ENCODE results near the gene TRIM24. TPM values are rescaled to one million over a fixed set of nuclear protein-coding genes. Genes with fewer than 3 reads are reported as not detected.

TRIM24 gene
- total RNA-seq, 2 donors from 2014 or later = 14.5 to 19.1 TPM

- Histone ChIP-seq H3K36me3 (no peaks in the 10 kb centered on the region), H3K4me1 (no peaks in the 10 kb centered on the region), H3K9me3 (no peaks in the 10 kb centered on the region), H3K9ac (ENCODE audit: low read depth in 2 of 2, low read length in 2 of 2) (no peak overlapping the region), H3K27me3 (no peaks in the 10 kb centered on the region), H3K27ac (no peak overlapping the region), H3K4me3 (no peak overlapping the region)
- intact Hi-C loops (cut with DNase I) = no loop called here
- no peak for DNase-seq
- TF ChIP-seq CTCF (IDR thresholded peaks at IDR 0.05) = no peak
Observed at GRCh38 chr7:138546829-138547228, 86.8 kb downstream of the TRIM24 start.

- Histone ChIP-seq H3K36me3 (peaks cover 5% of the 10 kb centered on the region), H3K27me3 (no peaks in the 10 kb centered on the region), H3K27ac (no peak overlapping the region), H3K4me3 (no peak overlapping the region), H3K4me1 (no peaks in the 10 kb centered on the region), H3K9ac (ENCODE audit: low read depth in 2 of 2, low read length in 2 of 2) (no peak overlapping the region), H3K9me3 (no peaks in the 10 kb centered on the region)
- DNase-seq = no peak
- intact Hi-C loops (cut with DNase I) = no loop called here
- TF ChIP-seq CTCF (IDR thresholded peaks at IDR 0.05) = no peak
Observed at GRCh38 chr7:138549082-138549481, 89.0 kb downstream of the TRIM24 start.

GRCh38 chr7:138550337-138550736 is 90.3 kb downstream of the TRIM24 start:
- H3K27ac ChIP-seq = no peak overlapping the region
- H3K4me3 ChIP-seq = no peak overlapping the region
- no peak overlapping the region for H3K9ac ChIP-seq (ENCODE audit: low read depth in 2 of 2, low read length in 2 of 2)
- TF ChIP-seq CTCF (IDR thresholded peaks at IDR 0.05) = no peak
- no peaks in the 10 kb centered on the region for H3K9me3 ChIP-seq
- intact Hi-C loops (cut with DNase I) = no loop called here
- DNase-seq = no peak
- H3K36me3 ChIP-seq = peaks cover 14% of the 10 kb centered on the region
- no peaks in the 10 kb centered on the region for H3K27me3 ChIP-seq
- no peaks in the 10 kb centered on the region for H3K4me1 ChIP-seq

GRCh38 chr7:138551102-138551501 is 91.0 kb downstream of the TRIM24 start:
- Histone ChIP-seq H3K36me3 (peaks cover 14% of the 10 kb centered on the region), H3K27me3 (no peaks in the 10 kb centered on the region), H3K4me3 (no peak overlapping the region), H3K9me3 (no peaks in the 10 kb centered on the region), H3K9ac (ENCODE audit: low read depth in 2 of 2, low read length in 2 of 2) (no peak overlapping the region), H3K27ac (no peak overlapping the region), H3K4me1 (no peaks in the 10 kb centered on the region)
- no peak for TF ChIP-seq CTCF (IDR thresholded peaks at IDR 0.05)
- no peak for DNase-seq
- intact Hi-C loops (cut with DNase I) = no loop called here

GRCh38 chr7:138553805-138554204 is 93.7 kb downstream of the TRIM24 start:
- Histone ChIP-seq H3K36me3 (peaks cover 32% of the 10 kb centered on the region), H3K27me3 (no peaks in the 10 kb centered on the region), H3K9ac (ENCODE audit: low read depth in 2 of 2, low read length in 2 of 2) (no peak overlapping the region), H3K9me3 (no peaks in the 10 kb centered on the region), H3K4me1 (no peaks in the 10 kb centered on the region), H3K27ac (no peak overlapping the region), H3K4me3 (no peak overlapping the region)
- TF ChIP-seq CTCF (IDR thresholded peaks at IDR 0.05) = no peak
- no peak for DNase-seq
- intact Hi-C loops (cut with DNase I) = no loop called here

- DNase-seq = no peak
- Histone ChIP-seq H3K36me3 (peaks cover 35% of the 10 kb centered on the region), H3K9ac (ENCODE audit: low read depth in 2 of 2, low read length in 2 of 2) (no peak overlapping the region), H3K9me3 (no peaks in the 10 kb centered on the region), H3K4me3 (no peak overlapping the region), H3K27me3 (no peaks in the 10 kb centered on the region), H3K4me1 (no peaks in the 10 kb centered on the region), H3K27ac (no peak overlapping the region)
- TF ChIP-seq CTCF (IDR thresholded peaks at IDR 0.05) = no peak
- intact Hi-C loops (cut with DNase I) = no loop called here
Observed at GRCh38 chr7:138554674-138555073, 94.6 kb downstream of the TRIM24 start.

All from colonic mucosa (tissue), 4 donors.